ENCODE results near the gene PTH1R.

GRCh38 chr3:46915297-46915822, 37.8 kb downstream of the PTH1R start:
- no peak for TF ChIP-seq POLR2AphosphoS5 (IDR thresholded peaks at IDR 0.05; ENCODE audit: borderline replicate concordance, low read depth, low read length)
- no peak for TF ChIP-seq EZH2 (IDR thresholded peaks at IDR 0.05)
- no peak for TF ChIP-seq FOXP2 (optimal IDR thresholded peaks at IDR 0.05; ENCODE audit: control extremely low read depth, extremely low read length, insufficient read depth)
